Endothelial cell of umbilical vein (primary cell): Measurements from ENCODE around the gene PRSS57. TPM values are rescaled to one million over a fixed set of nuclear protein-coding genes. Genes with fewer than 3 reads are reported as not detected.

Source experiments
- BruUV-seq: library from RNA; stranded (reverse); fragments of 400-500 nt; replicated peaks from 2 replicates; lab custom pipeline; 2021; lab: Mats Ljungman, UMichigan
- CTCF ChIA-PET: fragments of 300-600, 350-600 bp; sonication (Branson Sonifier 250); formaldehyde crosslinking; loops from one replicate; lab custom pipeline; 2021; ENCODE audit warnings: antibody characterized with exemption, inconsistent platforms; lab: Charles Lee
- POLR2A ChIA-PET: fragments of 300-600, 350-600 bp; sonication (Branson Sonifier 250); formaldehyde crosslinking; loops from one replicate; lab custom pipeline; 2021; ENCODE audit warnings: antibody characterized with exemption, inconsistent platforms; lab: Charles Lee
- DNase-seq: peaks from one replicate; pipeline ENCODE4 v3.0.0-alpha.2; 2011; ENCODE audit warnings: low read depth, low spot score
- FAIRE-seq: peaks from 2 replicates; lab custom pipeline; 2011; peaks lifted over from hg19 to GRCh38; lab: Jason Lieb, UNC
- H2AFZ ChIP-seq: 2 replicates; pipeline ENCODE4 v1.6.0; 2012; ENCODE audit warnings: low read depth, low read length, control low read depth, inconsistent platforms
- H3K27ac ChIP-seq: 2 replicates; pipeline ENCODE4 v1.5.1; 2011; ENCODE audit warnings: low read depth, mild to moderate bottlenecking, control low read depth, low read length, moderate library complexity; ENCODE audit not compliant: insufficient read depth
- H3K27me3 ChIP-seq, 2 experiments: 2 replicates each; pipeline versions ENCODE4 v1.6.0 to v1.6.1; 2011; ENCODE audit warnings: low read length in 2 of 2, mixed read lengths in 1 of 2; ENCODE audit not compliant: control insufficient read depth in 2 of 2, insufficient read depth in 2 of 2
- H3K36me3 ChIP-seq, 2 experiments: 2 replicates in 1 of 2; 3 replicates in 1 of 2; pipeline ENCODE4 v1.5.1; 2011; ENCODE audit warnings: low read length in 2 of 2, mild to moderate bottlenecking in 1 of 2, moderate library complexity in 1 of 2; ENCODE audit not compliant: control insufficient read depth in 2 of 2, insufficient read depth in 2 of 2; ENCODE audit errors: extremely low read depth in 1 of 2
- H3K4me1 ChIP-seq: 3 replicates; pipeline ENCODE4 v1.5.1; 2011; ENCODE audit warnings: mild to moderate bottlenecking, low read length; ENCODE audit not compliant: control insufficient read depth, insufficient read depth; ENCODE audit errors: extremely low read depth
- H3K4me2 ChIP-seq: 2 replicates; pipeline ENCODE4 v1.6.1; 2011; ENCODE audit warnings: low read length, control low read depth, mixed read lengths; ENCODE audit not compliant: insufficient read depth
- H3K4me3 ChIP-seq, 3 experiments: fragments of 200-600 bp in 1 of 3; sonication (generic), shearing (Covaris generic) in 1 of 3; replicated peaks in 1 of 3; 2 replicates each; pipeline ENCODE4 v1.5.1; 2011 to 2016; ENCODE audit warnings: control low read depth in 3 of 3, low read length in 3 of 3, mild to moderate bottlenecking in 2 of 3, inconsistent platforms in 1 of 3, low read depth in 1 of 3, moderate library complexity in 1 of 3; ENCODE audit not compliant: insufficient read depth in 1 of 3
- H3K79me2 ChIP-seq: 2 replicates; pipeline ENCODE4 v1.6.0; 2012; ENCODE audit warnings: low read length, inconsistent platforms; ENCODE audit not compliant: control insufficient read depth, insufficient read depth
- H3K9ac ChIP-seq: replicated peaks from 2 replicates; pipeline ENCODE3; 2011; ENCODE audit warnings: low read length, control low read depth; ENCODE audit not compliant: insufficient read depth; ENCODE audit errors: extremely low read depth
- H3K9me1 ChIP-seq: replicated peaks from 3 replicates; pipeline ENCODE4 v1.6.0; 2011; ENCODE audit warnings: mild to moderate bottlenecking, low read length; ENCODE audit not compliant: control insufficient read depth, insufficient read depth; ENCODE audit errors: extremely low read depth
- H3K9me3 ChIP-seq: replicated peaks from 2 replicates; pipeline ENCODE4 v1.5.1; 2012; ENCODE audit warnings: low read length, inconsistent platforms; ENCODE audit not compliant: control insufficient read depth, insufficient read depth
- H4K20me1 ChIP-seq: replicated peaks from 2 replicates; pipeline ENCODE3; 2011; ENCODE audit warnings: mild to moderate bottlenecking, low read length; ENCODE audit not compliant: control insufficient read depth, insufficient read depth; ENCODE audit errors: extremely low read depth
- CTCF ChIP-seq, 2 donors: IDR thresholded peaks; 1 replicate in 1 of 2; 2 replicates in 1 of 2; pipeline ENCODE4 v1.5.1; 2011; ENCODE audit warnings: low read length in 2 of 2, mild to moderate bottlenecking in 2 of 2, moderate library complexity in 2 of 2, control low read depth in 1 of 2, inconsistent platforms in 1 of 2, low read depth in 1 of 2; ENCODE audit not compliant: insufficient read depth in 1 of 2; ENCODE audit errors: extremely low read depth in 1 of 2
- EZH2 ChIP-seq: IDR thresholded peaks from 2 replicates; pipeline ENCODE4 v1.6.1; 2012; ENCODE audit warnings: borderline replicate concordance, low read depth, mild to moderate bottlenecking, moderate library complexity, low read length, inconsistent platforms; ENCODE audit not compliant: severe bottlenecking
- FOS ChIP-seq: IDR thresholded peaks from 2 replicates; pipeline ENCODE4 v1.6.1; 2011; ENCODE audit warnings: mild to moderate bottlenecking, low read length, moderate library complexity, borderline replicate concordance; ENCODE audit not compliant: insufficient read depth
- GATA2 ChIP-seq: IDR thresholded peaks from 2 replicates; pipeline ENCODE4 v1.7.0; 2011; ENCODE audit warnings: low read depth, mild to moderate bottlenecking, moderate library complexity, mixed read lengths, low read length; ENCODE audit not compliant: insufficient read length, insufficient read depth
- JUN ChIP-seq: IDR thresholded peaks from 2 replicates; pipeline ENCODE4 v1.6.1; 2011; ENCODE audit warnings: borderline replicate concordance, low read depth; ENCODE audit not compliant: insufficient read length, insufficient read depth
- MYC ChIP-seq: IDR thresholded peaks from one replicate; pipeline ENCODE4 v1.6.1; 2011; ENCODE audit warnings: mild to moderate bottlenecking, low read depth, low read length
- POLR2A ChIP-seq: IDR thresholded peaks from 2 replicates; pipeline ENCODE4 v1.6.1; 2012; ENCODE audit warnings: low read depth, mild to moderate bottlenecking, control low read depth, low read length
- POLR2AphosphoS5 ChIP-seq: IDR thresholded peaks from 2 replicates; pipeline ENCODE4 v1.6.1; 2012; ENCODE audit warnings: low read depth, mild to moderate bottlenecking, control low read depth, low read length, moderate library complexity; ENCODE audit not compliant: insufficient read depth
- dilution Hi-C: fragments of 300-500 bp; cut with MboI; formaldehyde crosslinking; loops from one replicate; pipeline ENCODE4 v1.15.0; 2019; ENCODE audit warnings: low sequenced_read_pairs; ENCODE audit not compliant: extremely low pct_ligation_motif_present
- intact Hi-C: fragments of 100-400 bp; cut with micrococcal nuclease; formaldehyde crosslinking; loops from one replicate; pipeline ENCODE4 v1.10.0; 2022
- polyA plus RNA-seq, 4 experiments: library from polyadenylated mRNA; depleted of rRNA in 3 of 4; stranded (reverse) in 3 of 4; unstranded in 1 of 4; fragments of >200 nt; gene quantifications; 2 replicates each; pipeline versions ENCODE4 v1.2.1 to v1.2.3, GENCODE V29; 2011 to 2012; ENCODE audit warnings: missing spikeins in 1 of 4
- total RNA-seq: library from RNA; stranded (reverse); gene quantifications from 2 replicates; pipeline ENCODE4 v1.2.3, GENCODE V29; 2021
- TF ChIP-seq, protein P1 (sequence below): IDR thresholded peaks from 2 replicates; pipeline ENCODE4 v1.6.1; 2011; ENCODE audit not compliant: insufficient read depth, insufficient read length

Gene PRSS57
- total and polyA plus RNA-seq, 2 donors (not counting 3 experiments of a cell fraction or from before 2014, with no cell fraction given) = not detected

DNA sequence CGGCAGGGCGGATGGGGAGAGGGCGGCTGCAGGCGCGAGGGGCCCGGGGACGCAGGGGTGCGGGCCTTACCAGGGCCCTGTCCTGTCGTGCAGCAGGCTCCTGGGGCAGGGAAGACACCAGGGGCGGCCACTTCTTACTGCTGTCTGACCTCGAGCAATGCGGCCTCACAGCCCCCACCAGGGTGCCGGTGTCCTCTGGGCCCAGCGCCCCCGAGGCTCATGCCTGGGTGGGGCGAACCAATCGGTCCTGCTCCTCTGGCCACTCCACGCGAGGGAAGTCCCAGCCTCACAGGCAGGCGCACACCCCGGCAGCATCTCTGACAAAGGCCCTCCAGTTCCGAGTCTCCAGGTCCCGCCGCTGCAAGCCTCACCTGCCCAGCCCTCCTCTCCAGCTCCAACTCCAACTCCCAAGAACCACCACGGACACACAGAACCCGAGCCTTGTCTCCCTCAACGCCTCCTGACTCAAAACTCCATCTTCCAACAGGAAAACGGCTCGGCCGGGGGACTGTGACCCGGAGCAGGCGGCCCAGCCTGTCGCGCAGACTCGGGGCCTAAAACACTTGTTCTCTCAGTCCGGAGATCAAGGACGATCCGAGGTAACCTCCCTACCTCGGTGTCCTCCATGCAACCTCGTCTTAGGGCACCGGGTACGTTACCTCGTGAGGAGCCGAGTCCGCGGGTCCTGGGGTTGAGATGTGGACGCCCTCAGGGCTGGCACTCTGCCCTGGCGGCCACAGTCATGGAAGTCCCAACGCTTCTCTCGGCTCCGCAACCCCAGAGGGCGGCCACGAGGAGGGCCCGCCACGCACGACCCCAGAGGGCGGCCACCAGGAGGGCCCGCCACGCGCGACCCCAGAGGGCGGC, 49.1 kb downstream of the PRSS57 start:
- no TSS peak for BruUV-seq
- TF ChIP-seq, protein P1, sequence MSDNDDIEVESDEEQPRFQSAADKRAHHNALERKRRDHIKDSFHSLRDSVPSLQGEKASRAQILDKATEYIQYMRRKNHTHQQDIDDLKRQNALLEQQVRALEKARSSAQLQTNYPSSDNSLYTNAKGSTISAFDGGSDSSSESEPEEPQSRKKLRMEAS = no peak
- TF ChIP-seq JUN (no peak), POLR2A (no peak), FOS (no peak), CTCF (IDR thresholded peaks at IDR 0.05; ENCODE audit: extremely low read depth in 1 of 2, insufficient read depth in 1 of 2, low read depth in 1 of 2, low read length in 2 of 2) (no peak), GATA2 (no peak), EZH2 (no peak), MYC (no peak), POLR2AphosphoS5 (no peak)
- Histone ChIP-seq H4K20me1 (no peaks in the 10 kb centered on the region), H3K27ac (no peak overlapping the region), H3K9me1 (no peaks in the 10 kb centered on the region), H3K4me2 (no peak overlapping the region), H3K9me3 (no peaks in the 10 kb centered on the region), H3K4me3 (no peak overlapping the region), H2AFZ (no peak overlapping the region), H3K36me3 (peaks cover 8 to 17% of the 10 kb centered on the region in 2 experiments), H3K27me3 (no peaks in the 10 kb centered on the region), H3K79me2 (no peaks in the 10 kb centered on the region), H3K9ac (no peak overlapping the region), H3K4me1 (no peaks in the 10 kb centered on the region)
- no peak for FAIRE-seq
- intact Hi-C loops (no loop called here), dilution Hi-C loops (no loop called here)
- ChIA-PET CTCF (interaction anchor here (1.1 kb wide), 1 partner anchor 62 kb away, joined by 3 read pairs; no protein-coding TSS in a partner anchor), POLR2A (no interaction called here)
- no peak for DNase-seq
